ENCODE results near the gene STAB2.
A peak's percentile ranks its signal among the peaks of the same experiment; 100 is the strongest.

GRCh38 chr12:103771466-103771865, 184.4 kb downstream of the STAB2 start:
- TF ChIP-seq EZH2 (IDR thresholded peaks at IDR 0.05) (no peak), EZH2phosphoT487 (IDR thresholded peaks at IDR 0.05) (no peak)
- TF ChIP-seq, protein P1, sequence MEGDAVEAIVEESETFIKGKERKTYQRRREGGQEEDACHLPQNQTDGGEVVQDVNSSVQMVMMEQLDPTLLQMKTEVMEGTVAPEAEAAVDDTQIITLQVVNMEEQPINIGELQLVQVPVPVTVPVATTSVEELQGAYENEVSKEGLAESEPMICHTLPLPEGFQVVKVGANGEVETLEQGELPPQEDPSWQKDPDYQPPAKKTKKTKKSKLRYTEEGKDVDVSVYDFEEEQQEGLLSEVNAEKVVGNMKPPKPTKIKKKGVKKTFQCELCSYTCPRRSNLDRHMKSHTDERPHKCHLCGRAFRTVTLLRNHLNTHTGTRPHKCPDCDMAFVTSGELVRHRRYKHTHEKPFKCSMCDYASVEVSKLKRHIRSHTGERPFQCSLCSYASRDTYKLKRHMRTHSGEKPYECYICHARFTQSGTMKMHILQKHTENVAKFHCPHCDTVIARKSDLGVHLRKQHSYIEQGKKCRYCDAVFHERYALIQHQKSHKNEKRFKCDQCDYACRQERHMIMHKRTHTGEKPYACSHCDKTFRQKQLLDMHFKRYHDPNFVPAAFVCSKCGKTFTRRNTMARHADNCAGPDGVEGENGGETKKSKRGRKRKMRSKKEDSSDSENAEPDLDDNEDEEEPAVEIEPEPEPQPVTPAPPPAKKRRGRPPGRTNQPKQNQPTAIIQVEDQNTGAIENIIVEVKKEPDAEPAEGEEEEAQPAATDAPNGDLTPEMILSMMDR (IDR thresholded peaks at IDR 0.05), result peak; percentile 48

Measured in neural progenitor cell (in vitro differentiated cells).